DOHH2 (cell line): ENCODE data around the gene JARID2.

Experiments
- H3F3A ChIP-seq: fragments of 200-600 bp; sonication (generic), shearing (Covaris generic); 2 replicates; pipeline ENCODE4 v1.6.0; 2016; ENCODE audit warnings: antibody characterized with exemption, mild to moderate bottlenecking; ENCODE audit not compliant: control insufficient read depth, insufficient read depth
- H3K27ac ChIP-seq: fragments of 200-600 bp; sonication (generic); 2 replicates; pipeline ENCODE4 v1.5.1; 2014; ENCODE audit warnings: low read depth, mild to moderate bottlenecking, low read length, moderate library complexity
- H3K27me3 ChIP-seq: fragments of 200-600 bp; sonication (generic); 2 replicates; pipeline ENCODE4 v1.6.1; 2014; ENCODE audit warnings: mild to moderate bottlenecking, low read length, mixed read lengths; ENCODE audit not compliant: control insufficient read depth
- H3K36me3 ChIP-seq: fragments of 200-600 bp; sonication (generic); 2 replicates; pipeline ENCODE4 v1.6.1; 2014; ENCODE audit warnings: mild to moderate bottlenecking, low read length, moderate library complexity, mixed read lengths; ENCODE audit not compliant: control insufficient read depth
- H3K4me1 ChIP-seq: fragments of 200-600 bp; sonication (generic); 2 replicates; pipeline ENCODE4 v1.6.1; 2014; ENCODE audit warnings: mild to moderate bottlenecking, low read length, mixed read lengths; ENCODE audit not compliant: control insufficient read depth
- H3K4me2 ChIP-seq: fragments of 200-600 bp; sonication (generic); 2 replicates; pipeline ENCODE4 v1.6.0; 2014; ENCODE audit warnings: mild to moderate bottlenecking, low read length, moderate library complexity
- H3K4me3 ChIP-seq: fragments of 200-600 bp; sonication (generic); 2 replicates; pipeline ENCODE4 v1.5.1; 2014; ENCODE audit warnings: mild to moderate bottlenecking, low read length, mixed read lengths
- H3K79me2 ChIP-seq: fragments of 200-600 bp; sonication (generic); 2 replicates; pipeline ENCODE4 v1.6.1; 2014; ENCODE audit warnings: mild to moderate bottlenecking, low read length, mixed read lengths; ENCODE audit not compliant: control insufficient read depth
- H3K9me2 ChIP-seq: fragments of 200-600 bp; sonication (generic); replicated peaks from 2 replicates; pipeline ENCODE4 v1.6.1; 2014; ENCODE audit warnings: mild to moderate bottlenecking, low read length, mixed read lengths; ENCODE audit not compliant: control insufficient read depth
- H3K9me3 ChIP-seq: fragments of 200-600 bp; sonication (generic); 2 replicates; pipeline ENCODE4 v1.6.1; 2014; ENCODE audit warnings: antibody characterized with exemption, low read length, mixed read lengths; ENCODE audit not compliant: control insufficient read depth, insufficient read depth
- H4K20me1 ChIP-seq: fragments of 200-600 bp; sonication (generic); 2 replicates; pipeline ENCODE4 v1.6.0; 2014; ENCODE audit warnings: low read depth, mild to moderate bottlenecking, antibody characterized with exemption, low read length, moderate library complexity; ENCODE audit not compliant: control insufficient read depth, insufficient read depth
- CTCF ChIP-seq: fragments of 200-600 bp; sonication (generic); IDR thresholded peaks from one replicate; pipeline ENCODE4 v1.5.1; 2014; ENCODE audit warnings: antibody characterized with exemption, mild to moderate bottlenecking, low read depth, low read length; ENCODE audit not compliant: poor library complexity, severe bottlenecking
- EZH2phosphoT487 ChIP-seq: fragments of 200-600 bp; sonication (generic); IDR thresholded peaks from 2 replicates; pipeline ENCODE4 v1.6.1; 2017; ENCODE audit warnings: borderline replicate concordance, mild to moderate bottlenecking, antibody characterized with exemption, low read length, moderate library complexity, mixed read lengths

Gene JARID2

GRCh38 chr6:15343490-15344191 is 97.8 kb downstream of the JARID2 start:
- Histone ChIP-seq H3K9me2 (no peaks in the 10 kb centered on the region), H3K4me2 (no peak overlapping the region), H3K27me3 (no peaks in the 10 kb centered on the region), H3K4me3 (no peak overlapping the region), H3K79me2 (peaks cover 24% of the 10 kb centered on the region), H3K36me3 (no peaks in the 10 kb centered on the region), H3F3A (no peaks in the 10 kb centered on the region), H4K20me1 (peaks cover 10% of the 10 kb centered on the region; the same call in 1 of the 2 replicates), H3K27ac (no peak overlapping the region), H3K9me3 (no peaks in the 10 kb centered on the region), H3K4me1 (peaks cover 12% of the 10 kb centered on the region)
- TF ChIP-seq EZH2phosphoT487 = no peak
- TF ChIP-seq CTCF = no peak

DNA sequence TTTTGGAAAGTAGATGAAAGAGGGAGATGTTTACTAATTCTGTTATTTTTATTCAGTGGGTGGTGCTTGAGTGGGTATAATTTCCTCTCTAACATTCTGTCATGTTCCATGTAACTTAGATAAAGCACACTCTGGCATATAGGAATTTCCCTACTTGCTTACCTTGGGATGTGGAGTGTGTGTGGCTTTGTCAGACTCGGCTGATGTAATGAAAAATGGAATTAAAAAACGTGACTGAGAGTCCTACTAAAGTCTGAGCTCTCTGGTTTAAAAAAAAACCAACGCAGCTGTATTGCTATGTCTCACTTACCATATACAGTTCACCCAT is 98.3 kb downstream of the JARID2 start:
- Histone ChIP-seq H3K9me3 (no peaks in the 10 kb centered on the region), H3K79me2 (peaks cover 25% of the 10 kb centered on the region), H3K27ac (no peak overlapping the region), H3K27me3 (no peaks in the 10 kb centered on the region), H3K36me3 (no peaks in the 10 kb centered on the region), H3K9me2 (no peaks in the 10 kb centered on the region), H3K4me3 (no peak overlapping the region), H3K4me2 (no peak overlapping the region), H4K20me1 (peaks cover 8% of the 10 kb centered on the region; the same call in 1 of the 2 replicates), H3F3A (no peaks in the 10 kb centered on the region), H3K4me1 (peaks cover 12% of the 10 kb centered on the region)
- TF ChIP-seq CTCF (no peak), EZH2phosphoT487 (no peak)

GRCh38 chr6:15344831-15345230 is 99.0 kb downstream of the JARID2 start:
- Histone ChIP-seq H3K9me3 (no peaks in the 10 kb centered on the region), H3K27ac (no peak overlapping the region), H3K4me2 (no peak overlapping the region), H3K79me2 (peaks cover 25% of the 10 kb centered on the region), H3F3A (no peaks in the 10 kb centered on the region), H3K36me3 (no peaks in the 10 kb centered on the region), H4K20me1 (peaks cover 8% of the 10 kb centered on the region; the same call in 1 of the 2 replicates), H3K27me3 (no peaks in the 10 kb centered on the region), H3K4me3 (no peak overlapping the region), H3K9me2 (no peaks in the 10 kb centered on the region), H3K4me1 (peaks cover 12% of the 10 kb centered on the region)
- TF ChIP-seq CTCF (no peak), EZH2phosphoT487 (no peak)
